HG03521 (cell line): ENCODE data around the gene NCL.
"Not testable (repeated sequence)": the region's sequence is repeated elsewhere in the genome, so short reads cannot be mapped to it uniquely, and the experiment has no call there.

ENCODE experiments used
- ATAC-seq: cut with Tn5 transposase; IDR thresholded peaks from one replicate; pipeline ENCODE4 v1.9.1; 2021; ENCODE audit warnings: mild to moderate bottlenecking, moderate library complexity; ENCODE audit not compliant: unreplicated experiment

NCL gene

DNA sequence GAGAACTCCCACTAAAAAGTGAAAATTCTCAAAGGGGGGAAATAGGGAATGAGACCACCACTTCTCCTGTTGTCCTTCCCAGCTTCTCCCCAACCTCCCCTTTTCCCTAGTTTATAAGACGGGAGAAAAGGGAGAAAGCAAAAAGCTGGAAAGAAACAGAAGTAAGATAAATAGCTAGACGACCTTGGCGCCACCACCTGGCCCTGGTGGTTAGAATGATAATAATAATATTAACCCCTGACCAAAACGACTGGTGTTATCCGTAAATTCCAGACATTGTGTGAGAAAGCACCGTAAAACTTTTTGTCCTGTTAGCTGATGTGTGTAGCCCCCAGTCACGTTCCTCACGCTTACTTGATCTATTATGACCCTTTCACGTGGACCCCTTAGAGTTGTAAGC is 56.0 kb downstream of the NCL start:
- ATAC-seq: not testable (repeated sequence)

GRCh38 chr2:231407686-231408085 is 56.6 kb downstream of the NCL start:
- not testable (repeated sequence) for ATAC-seq

GRCh38 chr2:231405601-231406367 is 58.5 kb downstream of the NCL start:
- not testable (repeated sequence) for ATAC-seq

GRCh38 chr2:231404183-231404578 is 60.1 kb downstream of the NCL start:
- not testable (repeated sequence) for ATAC-seq
